OCI-LY3 (cell line): ENCODE results near the gene QSOX2.

Source experiments
- EZH2phosphoT487 ChIP-seq: fragments of 200-600 bp; shearing (Covaris generic); IDR thresholded peaks from 2 replicates; pipeline ENCODE4 v1.6.1; 2018; ENCODE audit warnings: antibody characterized with exemption, mixed run types, low read depth
- TF ChIP-seq, protein P1 (sequence below): fragments of 200-600, 300-600 bp; sonication (generic); IDR thresholded peaks from 2 replicates; pipeline ENCODE4 v1.5.1; 2014; ENCODE audit warnings: antibody characterized with exemption, low read length, low read depth

DNA sequence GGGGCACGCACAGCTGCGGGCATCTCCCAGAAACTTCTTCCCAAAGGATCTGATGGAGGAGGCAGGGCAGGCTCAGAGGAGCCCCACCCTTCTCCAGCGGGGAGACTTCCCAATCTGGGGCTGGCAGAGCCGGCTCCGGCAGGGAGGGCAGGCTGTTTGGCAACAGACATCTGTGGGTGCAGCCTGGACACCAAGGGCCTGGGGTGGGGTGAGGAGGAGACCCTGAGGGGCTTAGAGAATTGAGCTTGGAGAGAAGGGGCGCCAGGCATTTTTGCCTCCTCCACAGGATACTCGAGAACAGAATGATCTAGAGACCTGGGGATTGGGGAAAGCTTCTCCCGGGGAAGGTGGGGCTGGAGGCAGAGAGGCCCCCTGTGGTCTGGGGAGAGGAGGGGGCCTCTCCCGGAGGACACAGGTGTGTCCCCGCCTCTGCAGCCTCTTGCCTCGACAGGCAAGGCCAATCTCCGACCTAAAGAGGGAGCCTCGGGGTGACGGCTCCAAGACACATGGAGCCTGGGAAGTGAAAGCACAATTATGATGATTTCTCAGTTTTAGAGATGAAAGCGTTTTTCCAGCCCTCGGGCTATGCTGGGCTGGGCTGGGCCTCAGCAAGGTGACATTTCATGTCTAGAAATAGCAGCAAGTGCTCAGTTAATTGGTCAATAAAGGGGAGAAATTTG is 49.1 kb downstream of the QSOX2 start:
- TF ChIP-seq, protein P1, sequence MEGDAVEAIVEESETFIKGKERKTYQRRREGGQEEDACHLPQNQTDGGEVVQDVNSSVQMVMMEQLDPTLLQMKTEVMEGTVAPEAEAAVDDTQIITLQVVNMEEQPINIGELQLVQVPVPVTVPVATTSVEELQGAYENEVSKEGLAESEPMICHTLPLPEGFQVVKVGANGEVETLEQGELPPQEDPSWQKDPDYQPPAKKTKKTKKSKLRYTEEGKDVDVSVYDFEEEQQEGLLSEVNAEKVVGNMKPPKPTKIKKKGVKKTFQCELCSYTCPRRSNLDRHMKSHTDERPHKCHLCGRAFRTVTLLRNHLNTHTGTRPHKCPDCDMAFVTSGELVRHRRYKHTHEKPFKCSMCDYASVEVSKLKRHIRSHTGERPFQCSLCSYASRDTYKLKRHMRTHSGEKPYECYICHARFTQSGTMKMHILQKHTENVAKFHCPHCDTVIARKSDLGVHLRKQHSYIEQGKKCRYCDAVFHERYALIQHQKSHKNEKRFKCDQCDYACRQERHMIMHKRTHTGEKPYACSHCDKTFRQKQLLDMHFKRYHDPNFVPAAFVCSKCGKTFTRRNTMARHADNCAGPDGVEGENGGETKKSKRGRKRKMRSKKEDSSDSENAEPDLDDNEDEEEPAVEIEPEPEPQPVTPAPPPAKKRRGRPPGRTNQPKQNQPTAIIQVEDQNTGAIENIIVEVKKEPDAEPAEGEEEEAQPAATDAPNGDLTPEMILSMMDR = no peak
- no peak for TF ChIP-seq EZH2phosphoT487
